Left forelimb (tissue), 1 donor: ENCODE results near the gene DNHD1.

ENCODE experiments used
- DNase-seq: peaks from one replicate; pipeline ENCODE4 v3.0.0-alpha.2; 2018; ENCODE audit warnings: low spot score

The DNHD1 gene

GRCh38 chr11:6530848-6531247 lies 33.8 kb downstream of the DNHD1 start:
- no peak for DNase-seq

DNA sequence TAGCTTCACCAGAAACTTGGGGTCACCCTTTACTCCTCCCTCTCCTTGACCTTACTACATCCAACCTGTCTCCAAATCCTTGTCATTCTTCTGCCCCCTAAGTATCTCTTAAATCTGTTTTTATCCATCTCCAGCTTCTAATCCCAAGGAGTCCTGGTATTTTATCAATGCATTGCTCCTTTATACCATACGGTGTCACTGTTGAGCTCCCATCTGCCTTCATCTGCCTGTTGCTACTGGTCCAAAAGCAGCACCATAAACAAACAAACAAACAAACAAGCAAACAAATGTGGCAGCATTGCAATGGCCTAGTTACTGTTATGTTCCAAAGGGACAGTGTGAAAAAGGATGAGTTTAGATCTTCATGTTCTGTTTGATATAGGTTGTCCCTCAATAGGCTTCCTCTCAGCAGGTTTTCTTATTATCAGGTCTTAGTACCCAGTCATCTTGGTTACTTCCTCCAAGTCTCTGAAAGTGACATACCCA lies 34.2 kb downstream of the DNHD1 start:
- no peak for DNase-seq

DNA sequence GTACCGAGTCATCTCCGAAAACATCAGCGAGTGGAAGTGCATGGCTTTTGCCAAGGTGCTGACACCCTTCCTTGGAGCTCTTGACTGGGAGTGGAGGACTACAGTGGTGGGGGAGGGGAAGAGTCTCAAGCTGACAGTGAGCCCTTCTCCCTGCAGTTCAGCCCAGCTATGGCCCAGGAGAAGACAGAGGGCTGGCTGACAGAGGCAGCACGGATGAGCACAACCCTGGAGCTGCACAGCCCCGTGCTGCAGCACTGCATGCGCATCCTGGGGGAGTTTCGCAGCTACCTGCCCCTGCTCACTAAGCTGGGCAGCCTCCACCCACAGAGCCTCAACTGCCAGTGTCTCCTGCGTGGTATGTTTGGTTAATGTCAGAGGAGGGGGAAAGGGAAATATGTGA lies 41.4 kb downstream of the DNHD1 start:
- DNase-seq = no peak

DNA sequence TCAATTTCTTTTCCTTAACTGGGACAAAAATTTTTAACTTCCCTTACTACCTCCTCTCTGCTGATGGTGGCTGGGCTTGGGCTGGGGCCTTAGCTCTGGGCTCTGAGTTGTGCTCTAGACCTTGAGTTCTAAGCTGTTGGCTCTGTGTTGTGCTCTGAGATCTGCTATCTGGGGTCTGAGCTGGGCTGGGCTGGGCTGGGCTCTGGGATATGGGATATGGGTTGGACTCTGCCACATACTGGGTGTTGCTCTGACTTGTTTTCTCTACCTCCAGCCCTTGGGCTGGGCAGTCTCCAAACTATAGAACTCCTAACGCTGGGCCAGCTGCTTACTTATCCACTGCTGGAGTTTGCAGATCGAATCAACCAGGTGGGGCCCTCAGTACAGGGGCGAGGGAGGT lies 41.9 kb downstream of the DNHD1 start:
- no peak for DNase-seq

GRCh38 chr11:6539748-6540268 lies 42.7 kb downstream of the DNHD1 start:
- no peak for DNase-seq

GRCh38 chr11:6541356-6541755 lies 44.3 kb downstream of the DNHD1 start:
- DNase-seq = no peak

DNA sequence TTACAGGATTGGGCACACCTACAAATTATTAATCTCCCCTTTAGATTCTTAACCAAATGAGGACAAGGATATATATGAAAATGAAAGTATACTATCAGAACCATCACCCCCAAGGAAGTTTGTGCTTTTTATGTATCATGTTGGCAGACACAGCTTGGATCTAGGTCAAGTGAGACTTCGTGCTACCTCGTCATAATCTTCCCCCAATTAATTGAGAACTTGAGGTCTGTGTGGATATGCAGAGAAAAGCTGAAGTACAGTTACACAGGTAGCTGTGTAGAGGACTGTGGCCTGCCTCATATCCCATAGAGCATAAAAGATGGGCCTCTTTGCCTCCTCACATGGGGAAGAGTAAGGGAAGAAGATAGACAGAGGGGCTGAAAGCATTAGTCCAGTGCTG lies 45.6 kb downstream of the DNHD1 start:
- DNase-seq = no peak

DNA sequence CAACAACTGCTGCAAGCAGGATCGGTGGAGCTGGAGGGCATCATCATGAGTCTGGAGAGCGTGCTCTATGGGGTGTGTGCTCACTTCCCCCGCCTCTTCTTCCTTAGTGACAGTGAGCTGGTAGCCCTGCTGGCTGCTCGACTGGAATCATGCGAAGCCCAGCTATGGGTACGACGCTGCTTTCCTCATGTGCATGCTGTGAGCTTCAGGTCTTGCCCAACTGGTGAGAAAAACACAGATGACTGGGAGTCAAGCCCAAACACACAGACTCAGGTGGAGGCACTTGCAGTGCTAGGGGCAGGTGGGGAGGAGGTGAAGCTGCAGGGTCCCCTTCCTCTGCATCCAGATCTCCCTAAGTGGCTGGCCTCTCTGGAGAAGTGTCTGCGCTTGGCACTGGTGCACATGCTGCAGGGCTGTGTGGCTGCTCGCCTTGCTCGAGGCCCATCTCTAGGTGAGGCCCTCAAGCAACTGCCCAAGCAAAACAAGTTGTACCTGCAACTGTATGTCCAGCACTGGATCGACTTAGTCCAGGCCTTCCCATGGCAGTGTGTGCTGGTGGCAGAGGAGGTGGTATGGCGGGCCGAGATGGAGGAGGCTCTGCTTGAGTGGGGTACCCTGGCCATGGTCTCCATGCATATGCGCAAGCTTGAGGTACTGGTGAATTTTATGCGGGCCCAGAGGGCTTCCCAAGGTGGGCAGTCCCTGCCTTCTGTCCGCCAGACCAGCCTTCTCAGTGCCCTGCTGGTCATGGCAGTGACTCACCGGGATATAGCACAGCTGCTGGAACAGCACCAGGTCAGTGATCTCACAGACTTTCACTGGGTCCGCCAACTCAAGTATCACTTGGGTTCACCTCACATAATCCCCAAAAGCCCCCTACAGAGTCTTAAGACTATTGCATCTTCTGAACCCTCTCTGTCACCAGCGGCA lies 48.1 kb downstream of the DNHD1 start:
- DNase-seq = no peak

DNA sequence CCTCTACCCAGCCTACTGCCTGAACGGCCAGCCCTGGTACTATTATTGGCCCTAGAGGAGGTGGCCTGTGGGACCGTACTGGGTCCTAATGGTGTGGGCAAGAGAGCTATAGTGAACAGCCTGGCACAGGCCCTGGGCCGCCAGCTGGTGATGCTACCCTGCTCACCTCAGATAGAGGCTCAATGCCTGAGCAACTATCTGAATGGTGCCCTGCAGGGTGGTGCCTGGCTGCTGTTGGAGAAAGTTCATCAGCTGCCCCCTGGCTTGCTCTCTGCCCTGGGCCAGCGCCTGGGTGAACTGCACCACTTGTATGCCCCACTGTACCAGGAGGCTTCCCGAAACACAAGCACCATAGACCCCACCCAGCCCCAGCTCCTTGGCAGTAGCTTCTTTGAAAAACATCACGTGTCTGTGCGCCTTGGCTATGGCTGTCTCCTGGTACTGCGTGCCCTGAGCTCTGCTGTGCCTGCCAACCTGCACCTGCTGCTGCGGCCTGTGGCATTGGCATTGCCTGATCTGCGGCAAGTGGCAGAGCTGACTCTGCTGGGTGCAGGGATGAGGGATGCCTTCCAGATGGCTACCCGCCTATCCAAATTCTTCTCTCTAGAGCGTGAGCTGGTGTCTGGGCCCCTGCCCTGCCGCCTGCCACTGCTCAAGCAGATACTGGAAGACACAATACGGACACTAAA lies 49.0 kb downstream of the DNHD1 start:
- no peak for DNase-seq

DNA sequence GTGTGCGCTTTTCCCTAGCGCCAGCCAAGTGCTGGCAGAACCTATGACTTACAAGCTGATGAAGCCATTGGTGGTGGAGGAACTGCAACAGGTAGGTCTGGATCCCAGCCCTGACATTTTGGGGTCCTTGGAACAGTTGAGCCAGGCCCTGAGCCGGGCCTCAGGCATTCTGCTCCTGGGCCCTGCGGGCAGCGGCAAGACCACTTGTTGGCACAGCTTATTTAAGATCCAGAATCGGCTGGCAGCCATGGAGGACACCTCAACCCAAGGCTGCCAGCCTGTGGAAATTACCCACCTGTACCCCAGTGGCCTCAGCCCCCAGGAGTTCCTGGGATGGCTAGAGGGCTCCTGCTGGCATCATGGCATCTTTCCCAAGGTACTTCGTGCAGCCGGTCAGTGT lies 49.7 kb downstream of the DNHD1 start:
- no peak for DNase-seq

- DNase-seq = no peak
Observed at GRCh38 chr11:6547177-6547576, 50.1 kb downstream of the DNHD1 start.

DNA sequence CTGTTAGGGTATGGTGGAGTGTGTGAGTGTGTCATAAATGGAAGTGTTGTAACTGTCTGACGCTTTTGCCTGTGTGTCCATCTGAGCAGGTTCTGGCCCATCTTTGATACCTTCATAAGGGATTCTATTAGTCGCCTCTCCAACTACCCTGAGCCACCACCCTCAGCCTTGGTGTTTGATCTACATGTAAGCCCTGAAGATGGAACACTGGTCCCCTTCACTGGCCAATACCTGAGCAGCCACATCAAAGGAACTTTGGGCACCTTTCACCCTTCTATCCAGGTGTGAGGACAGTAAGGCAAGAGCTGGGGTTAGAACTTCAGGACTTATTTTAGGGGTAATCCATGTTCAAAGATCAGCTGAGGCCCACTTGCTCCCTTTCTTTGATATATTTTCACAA lies 51.0 kb downstream of the DNHD1 start:
- no peak for DNase-seq

DNA sequence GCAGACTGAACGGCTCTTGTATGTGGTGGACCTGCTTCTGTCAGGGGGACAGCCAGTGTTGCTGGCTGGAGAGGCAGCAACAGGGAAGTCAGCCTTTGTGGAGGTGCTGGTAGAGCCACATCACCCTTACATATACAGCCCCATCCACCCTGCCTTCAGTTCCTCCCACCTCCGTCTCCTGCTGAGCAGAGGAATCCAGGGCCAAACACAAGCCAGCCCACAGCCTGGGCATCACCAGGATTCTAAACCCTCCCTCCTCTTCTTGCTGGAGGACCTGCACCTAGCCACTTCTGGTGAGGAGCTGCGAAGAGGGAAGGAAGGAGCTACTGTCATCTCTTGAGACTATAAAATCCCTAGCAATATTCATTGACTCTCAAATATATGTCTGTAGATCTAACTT lies 51.6 kb downstream of the DNHD1 start:
- DNase-seq = no peak

DNA sequence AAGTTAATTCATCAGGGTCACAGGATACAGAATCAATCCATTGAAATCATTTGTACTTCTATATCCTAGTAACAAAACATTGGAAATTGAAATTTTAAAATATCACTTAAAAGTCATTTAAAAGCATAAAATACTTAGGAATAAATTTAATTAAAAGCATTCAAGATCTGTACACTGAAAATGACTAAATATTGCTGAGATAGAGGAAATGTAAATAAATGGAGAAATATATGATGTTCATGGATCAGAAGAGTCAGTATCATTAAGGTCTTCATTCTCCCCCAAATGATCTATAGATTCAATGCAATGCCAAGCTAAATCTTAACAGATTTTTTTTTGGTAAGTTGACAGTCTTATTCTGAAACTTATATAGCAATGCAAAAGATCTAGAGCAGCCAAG lies 56.6 kb downstream of the DNHD1 start:
- no peak for DNase-seq

- DNase-seq = no peak
Observed at GRCh38 chr11:6554828-6555706, 58.0 kb downstream of the DNHD1 start.

- DNase-seq = no peak
Observed at GRCh38 chr11:6556139-6556949, 59.3 kb downstream of the DNHD1 start.

GRCh38 chr11:6557063-6557462 lies 60.0 kb downstream of the DNHD1 start:
- no peak for DNase-seq

GRCh38 chr11:6557761-6558674 lies 60.9 kb downstream of the DNHD1 start:
- peak; percentile 22 for DNase-seq

- DNase-seq = no peak
Observed at GRCh38 chr11:6559369-6559768, 62.3 kb downstream of the DNHD1 start.

GRCh38 chr11:6561288-6561687 lies 64.2 kb downstream of the DNHD1 start:
- no peak for DNase-seq
